NCI-H187 treated with DMSO at 0.1 percent for 48 hours (cell line): ENCODE measurements around the gene GALNT17.
"Not testable (repeated sequence)": the region's sequence is repeated elsewhere in the genome, so short reads cannot be mapped to it uniquely, and the experiment has no call there.

Experiments
- DNase-seq: peaks from one replicate; lab custom pipeline; 2025; lab: John Stamatoyannopoulos, UW

Gene GALNT17

DNA sequence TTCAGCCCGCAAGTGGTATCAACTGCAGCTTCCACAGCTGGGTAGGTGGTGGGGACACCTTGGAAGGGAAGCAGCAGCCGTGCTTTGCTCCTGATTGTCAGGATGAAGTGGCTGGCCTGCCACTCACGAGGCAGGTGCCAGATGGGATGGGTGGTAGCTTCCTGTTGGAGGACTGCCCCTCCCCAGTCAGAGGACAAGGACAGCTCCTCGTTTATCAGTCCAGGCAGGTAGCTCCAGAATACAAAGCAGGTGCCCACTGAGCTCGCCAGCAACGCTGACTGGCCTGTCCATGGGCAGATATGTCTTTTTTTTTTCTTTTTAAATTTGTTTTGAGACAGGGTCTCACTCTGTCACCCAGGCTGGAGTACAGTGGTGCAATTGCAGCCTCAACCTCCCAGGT lies 431.3 kb downstream of the GALNT17 start:
- no peak for DNase-seq

- DNase-seq, result no peak
Measured at GRCh38 chr7:71566376-71566775, 434.4 kb downstream of the GALNT17 start.

DNA sequence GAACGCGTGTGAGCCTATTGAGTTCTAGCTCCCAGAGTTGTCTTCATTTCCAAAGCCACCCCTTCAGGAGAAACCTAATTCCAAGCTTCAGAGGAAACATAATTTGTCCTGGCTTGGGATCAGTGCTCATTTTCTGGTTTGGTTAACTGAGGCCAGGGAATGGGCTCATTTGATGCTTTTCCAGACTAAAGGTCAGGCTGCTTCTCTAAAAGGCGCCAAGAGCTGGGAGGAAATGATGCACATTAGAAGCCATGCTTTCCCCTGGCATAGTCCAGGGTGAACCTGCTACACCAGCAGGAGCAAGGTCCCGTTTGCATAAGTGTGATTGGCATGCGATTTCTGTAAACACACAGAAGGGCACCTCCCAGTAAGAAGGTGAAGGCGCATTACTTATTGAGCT lies 435.0 kb downstream of the GALNT17 start:
- no peak for DNase-seq

DNA sequence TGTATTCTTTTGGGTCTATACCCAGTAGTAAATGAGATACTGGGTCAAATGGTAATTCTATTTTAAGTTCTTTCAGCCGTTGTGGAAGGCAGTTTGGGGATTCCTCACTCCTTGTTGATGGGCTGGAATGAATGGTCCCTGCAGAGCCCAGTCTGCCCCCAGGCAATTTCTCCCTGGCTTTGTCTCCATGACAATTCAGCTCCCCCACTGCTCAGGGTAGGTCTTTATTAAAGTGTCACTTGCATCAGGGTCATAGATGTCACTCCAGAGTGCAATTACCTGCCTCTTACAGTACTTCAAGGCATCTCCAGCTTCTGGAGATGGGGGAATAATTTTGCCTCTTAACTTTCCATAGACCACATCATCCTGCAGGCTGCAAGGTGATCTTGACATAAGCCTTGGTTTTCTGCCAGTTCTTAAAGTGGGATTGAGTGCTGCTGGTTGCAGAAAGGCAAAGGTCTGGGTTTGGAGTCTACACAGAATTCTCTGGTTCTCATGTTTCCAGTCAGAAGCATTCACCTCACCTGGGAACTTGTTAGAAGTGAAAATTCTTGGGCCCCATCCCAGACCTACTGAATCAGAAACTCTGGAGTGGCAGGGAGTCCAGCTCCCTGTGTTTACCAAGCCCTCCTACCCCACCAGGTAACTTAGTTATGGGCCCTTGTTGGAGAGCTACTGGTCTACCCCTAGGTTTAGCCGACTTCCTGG lies 442.4 kb downstream of the GALNT17 start:
- DNase-seq, result no peak

DNA sequence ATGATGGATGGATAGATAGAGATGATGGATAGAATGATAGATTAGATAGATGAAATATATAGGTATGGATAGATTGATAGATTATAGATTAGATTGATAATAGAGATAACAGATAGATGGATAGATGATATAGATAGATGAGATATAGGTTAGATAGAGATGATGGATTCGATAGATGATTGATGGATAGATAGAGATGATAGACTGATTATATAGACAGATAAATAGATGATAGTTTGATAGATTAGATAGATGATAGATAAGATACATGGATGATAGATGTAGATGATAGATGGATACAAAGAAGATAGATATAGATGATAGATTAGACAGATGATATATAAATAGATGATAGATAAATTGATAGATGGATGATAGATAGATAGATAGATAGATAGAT lies 448.1 kb downstream of the GALNT17 start:
- no peak for DNase-seq

DNA sequence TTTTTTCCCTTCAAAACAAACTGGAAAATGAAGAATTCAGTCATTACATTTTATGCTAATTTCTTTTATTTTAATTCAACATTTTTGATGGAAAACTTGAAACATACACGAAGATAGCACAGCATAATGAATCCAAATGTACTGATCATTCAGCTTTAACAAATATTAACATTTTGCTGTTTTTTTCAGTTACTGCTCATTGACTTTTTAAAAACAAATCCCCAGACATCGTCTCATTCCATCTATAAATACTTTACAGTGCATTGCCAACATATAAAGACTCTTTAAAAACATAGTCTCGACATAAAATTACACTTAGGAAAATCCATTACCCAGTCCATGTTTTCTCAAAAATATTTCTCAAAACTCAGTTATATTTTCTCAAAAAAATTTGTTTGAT lies 452.3 kb downstream of the GALNT17 start:
- no peak for DNase-seq

- DNase-seq, result no peak
Measured at GRCh38 chr7:71591876-71592275, 459.9 kb downstream of the GALNT17 start.

DNA sequence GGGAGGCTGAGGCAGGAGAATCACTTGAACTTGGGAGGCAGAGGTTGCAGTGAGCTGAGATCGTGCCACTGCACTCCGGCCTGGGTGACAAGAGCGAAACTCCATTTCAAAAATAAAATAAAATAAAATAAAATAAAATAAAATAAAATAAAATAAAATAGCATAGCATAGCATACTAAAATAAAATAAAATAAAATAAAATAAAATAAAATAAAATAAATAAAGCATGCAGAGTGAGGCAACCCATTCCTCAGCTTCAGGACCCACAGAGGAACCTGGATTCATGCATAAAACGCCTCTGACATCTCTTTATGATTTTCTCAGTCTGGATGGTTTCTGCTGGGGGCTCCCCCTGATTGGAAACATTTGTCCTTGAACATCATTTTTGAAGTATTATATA lies 460.4 kb downstream of the GALNT17 start:
- DNase-seq, result not testable (repeated sequence)

DNA sequence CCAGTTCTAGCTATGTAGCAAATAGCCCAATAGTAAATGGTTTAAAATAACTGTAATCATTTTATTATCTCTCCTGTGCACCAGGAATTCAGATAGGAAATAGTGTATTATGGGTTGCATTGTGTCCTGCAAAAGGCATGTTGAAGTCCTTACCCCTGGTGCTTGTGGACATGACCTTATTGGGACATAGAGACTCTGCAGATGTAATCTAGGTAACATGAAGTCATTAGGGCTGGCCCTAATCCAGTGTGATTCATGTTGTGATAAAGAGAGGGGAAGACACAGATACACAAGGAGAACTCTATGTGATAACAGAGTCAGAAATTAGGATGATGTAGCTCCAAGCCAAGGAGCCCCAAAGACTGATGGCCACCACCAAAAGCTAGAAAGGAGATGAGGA lies 462.8 kb downstream of the GALNT17 start:
- no peak for DNase-seq

GRCh38 chr7:71595176-71595575 lies 463.2 kb downstream of the GALNT17 start:
- no peak for DNase-seq

DNA sequence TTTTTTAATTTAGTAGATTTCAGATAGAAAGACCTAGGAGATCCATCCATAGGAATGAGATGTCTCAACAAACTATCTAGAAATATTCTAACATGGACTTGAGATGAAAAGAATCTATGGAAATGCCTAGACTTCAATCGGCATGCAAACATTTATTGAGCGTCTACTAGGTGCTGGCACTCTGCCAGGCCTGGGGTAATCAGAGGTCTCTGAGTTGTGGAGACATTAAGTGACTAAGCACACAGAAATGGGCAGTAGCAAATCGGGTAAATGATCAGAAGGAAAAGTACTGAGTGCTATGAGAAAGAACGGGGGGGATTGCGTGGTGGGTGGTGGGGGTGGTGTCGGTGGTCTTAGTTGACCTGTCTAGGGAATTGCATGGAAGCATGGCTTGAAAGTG lies 466.6 kb downstream of the GALNT17 start:
- no peak for DNase-seq

DNA sequence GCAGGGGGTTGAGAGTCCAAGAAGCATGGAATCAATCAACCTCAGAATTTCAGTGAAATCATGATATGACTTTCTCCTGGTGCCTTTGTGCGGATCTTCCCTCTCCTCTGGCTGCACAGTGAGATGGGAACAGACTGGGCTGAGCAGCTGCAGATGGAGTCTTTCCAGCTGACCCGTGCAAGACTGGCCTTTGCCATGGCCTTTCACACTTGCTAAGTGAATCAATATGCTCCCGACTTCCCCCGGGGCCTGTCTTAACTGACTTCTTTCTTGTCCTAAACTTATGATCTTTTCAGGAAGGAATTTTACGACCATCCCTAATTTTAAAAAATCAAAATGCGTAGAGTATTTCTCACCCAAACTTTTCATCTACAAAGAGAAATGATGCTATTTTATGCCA lies 469.9 kb downstream of the GALNT17 start:
- no peak for DNase-seq

GRCh38 chr7:71604818-71605414 lies 473.0 kb downstream of the GALNT17 start:
- DNase-seq, result no peak

DNA sequence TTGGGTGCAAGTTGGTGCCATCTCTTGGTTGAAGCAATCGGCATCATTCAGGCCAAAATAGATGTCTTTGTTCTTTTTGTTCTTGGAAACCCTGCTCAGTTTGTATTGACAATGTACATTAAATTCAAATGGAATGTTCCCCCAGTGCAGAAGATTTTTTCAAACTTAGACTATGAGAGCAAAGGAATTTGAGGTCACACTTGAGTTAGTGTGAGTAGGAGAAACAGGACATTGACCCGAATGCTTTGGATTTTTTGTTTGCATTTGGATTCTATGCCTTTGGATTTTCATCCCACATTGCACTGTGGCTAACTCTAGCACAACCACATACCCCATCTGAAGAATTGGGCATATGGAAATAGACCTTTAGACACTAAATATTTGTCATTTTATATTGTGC lies 480.0 kb downstream of the GALNT17 start:
- no peak for DNase-seq

DNA sequence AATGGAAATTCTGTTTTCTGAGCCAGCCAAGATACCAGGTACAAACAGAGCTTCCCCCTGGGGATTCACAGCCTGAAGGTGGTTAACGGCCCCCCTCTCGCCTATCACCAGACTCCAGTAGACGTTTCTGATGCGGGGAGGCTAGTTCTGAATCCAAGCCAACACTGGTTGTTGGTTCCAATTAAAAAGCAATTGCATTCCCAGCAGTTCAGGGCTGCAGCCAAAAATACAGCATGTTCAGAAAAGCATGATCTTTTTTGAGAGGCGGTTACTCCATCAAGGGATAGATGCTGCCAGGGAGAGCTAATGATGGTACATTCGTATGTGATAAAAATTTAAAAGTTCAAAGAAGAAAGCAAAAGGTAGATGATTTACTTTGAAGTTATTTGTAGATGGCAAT lies 481.0 kb downstream of the GALNT17 start:
- DNase-seq, result no peak

DNA sequence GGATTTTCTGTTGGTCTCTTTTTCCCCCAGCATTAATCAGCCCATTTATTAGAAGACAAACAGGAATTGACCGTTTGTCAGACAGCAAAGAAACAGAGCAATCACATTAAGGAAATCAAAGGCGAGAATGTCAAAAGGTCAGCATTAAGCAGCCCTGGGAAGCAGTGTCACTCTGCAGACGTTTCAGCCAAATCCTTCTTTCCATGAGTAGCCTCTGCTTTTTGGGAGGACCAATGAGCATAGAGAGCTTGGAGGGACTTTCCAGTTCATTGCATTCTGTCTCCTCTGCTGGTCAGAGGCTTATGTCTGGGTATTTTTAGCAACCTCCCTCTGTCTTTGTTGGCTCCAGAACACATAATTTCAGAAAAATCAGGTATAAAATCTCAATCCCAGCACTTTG lies 481.4 kb downstream of the GALNT17 start:
- no peak for DNase-seq

GRCh38 chr7:71615017-71615416 lies 483.1 kb downstream of the GALNT17 start:
- no peak for DNase-seq

GRCh38 chr7:71616217-71616616 lies 484.3 kb downstream of the GALNT17 start:
- no peak for DNase-seq

DNA sequence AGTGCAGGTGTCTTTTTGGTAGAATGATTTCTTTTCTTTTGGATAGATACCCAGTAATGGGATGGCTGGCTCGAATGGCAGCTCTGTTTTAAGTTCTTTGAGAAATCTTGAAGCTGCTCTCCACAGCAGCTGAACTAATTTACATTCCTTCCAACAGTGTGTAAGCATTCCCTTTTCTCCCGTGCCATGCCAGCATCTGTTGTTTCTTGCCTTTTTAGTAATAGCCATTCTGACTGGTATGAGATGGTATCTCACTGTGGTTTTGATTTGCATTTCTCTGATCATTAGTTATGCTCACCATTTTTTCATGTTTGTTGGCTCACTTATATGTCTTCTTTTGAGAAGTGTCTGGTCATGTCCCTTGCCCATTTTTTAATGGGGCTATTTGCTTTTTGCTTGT lies 486.3 kb downstream of the GALNT17 start:
- no peak for DNase-seq

DNA sequence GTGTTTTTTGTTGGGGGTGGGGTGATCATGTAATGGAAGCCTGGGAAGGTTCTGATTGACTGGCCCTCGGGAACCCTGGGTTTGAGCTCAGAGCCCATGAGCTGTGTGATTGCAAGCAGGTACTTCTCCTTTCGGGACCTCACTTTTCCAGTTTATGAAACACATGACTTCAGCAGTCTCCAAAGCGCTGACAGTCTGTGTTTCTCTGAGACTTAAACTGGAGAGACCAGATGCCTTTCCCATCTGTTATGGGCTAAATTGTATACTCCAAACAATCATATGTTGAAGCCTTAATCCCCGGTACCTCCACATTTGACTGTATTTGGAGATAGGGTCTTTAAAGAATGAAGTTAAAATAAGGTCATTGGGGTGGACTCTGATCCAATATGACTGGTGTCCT lies 493.6 kb downstream of the GALNT17 start:
- DNase-seq, result no peak

DNA sequence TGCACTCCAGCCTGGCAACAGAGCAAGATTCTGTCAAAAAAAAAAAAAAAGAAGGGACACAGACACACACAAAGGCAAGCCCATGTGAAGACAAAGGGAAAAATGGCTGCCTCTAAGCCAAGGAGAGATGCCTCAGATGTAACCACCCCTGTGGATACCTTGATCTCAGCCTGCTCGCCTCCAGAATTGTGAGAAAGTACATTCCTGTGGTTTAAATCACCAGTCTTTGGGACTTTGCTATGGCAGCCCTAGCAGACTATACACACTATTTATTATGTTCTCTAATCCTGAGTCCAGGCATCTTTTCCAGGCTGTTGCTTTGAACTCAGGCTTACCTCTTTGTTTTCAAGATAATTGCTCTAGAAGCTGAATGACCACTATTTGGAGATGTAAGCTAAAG lies 494.3 kb downstream of the GALNT17 start:
- no peak for DNase-seq

- DNase-seq, result no peak
Measured at GRCh38 chr7:71627651-71628050, 495.7 kb downstream of the GALNT17 start.

DNA sequence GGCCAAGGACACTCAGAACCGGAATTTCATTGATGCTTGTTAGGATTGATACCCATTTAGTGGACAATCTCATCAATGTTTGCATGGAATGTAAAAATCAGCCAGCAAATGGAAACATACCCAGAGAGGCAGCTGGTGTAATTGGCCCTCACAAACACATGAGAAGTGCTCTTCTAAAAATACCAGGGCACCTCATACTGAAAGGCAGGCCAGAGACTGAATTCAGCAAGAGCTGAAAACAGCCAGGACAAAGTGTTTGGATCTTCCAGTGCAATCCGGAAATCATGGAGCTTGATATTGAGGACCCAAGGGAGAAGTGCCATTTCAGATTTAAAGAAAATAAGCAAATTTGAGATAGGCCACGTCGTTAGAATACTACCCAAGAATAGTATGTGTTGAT lies 498.6 kb downstream of the GALNT17 start:
- no peak for DNase-seq

- peak; percentile 44 for DNase-seq
Measured at GRCh38 chr7:71633551-71634008, 501.6 kb downstream of the GALNT17 start.
